OCI-LY1 (cell line): Measurements from ENCODE around the gene DEGS2.

ENCODE experiments used
- H2AFZ ChIP-seq: fragments of 200-600 bp; sonication (generic), shearing (Covaris generic); 2 replicates; pipeline ENCODE4 v1.6.0; 2014; ENCODE audit warnings: antibody characterized with exemption, mild to moderate bottlenecking, low read length
- H3F3A ChIP-seq: fragments of 200-600 bp; sonication (generic), shearing (Covaris generic); 2 replicates; pipeline ENCODE4 v1.6.0; 2014; ENCODE audit warnings: mild to moderate bottlenecking, antibody characterized with exemption, low read length, moderate library complexity; ENCODE audit not compliant: insufficient read depth
- H3K27ac ChIP-seq: fragments of 200-600 bp; sonication (generic); 2 replicates; pipeline ENCODE4 v1.5.1; 2014; ENCODE audit warnings: low read length, mixed run types, mild to moderate bottlenecking, low read depth; ENCODE audit not compliant: poor library complexity, severe bottlenecking
- H3K27me3 ChIP-seq: fragments of 200-600 bp; sonication (generic); 2 replicates; pipeline ENCODE4 v1.6.0; 2014; ENCODE audit warnings: antibody characterized with exemption, mild to moderate bottlenecking, low read length, moderate library complexity; ENCODE audit not compliant: insufficient read depth
- H3K36me3 ChIP-seq: fragments of 200-600 bp; sonication (generic); 2 replicates; pipeline ENCODE4 v1.6.1; 2014; ENCODE audit warnings: mild to moderate bottlenecking, antibody characterized with exemption, low read length, moderate library complexity, mixed read lengths; ENCODE audit not compliant: insufficient read depth
- H3K4me1 ChIP-seq: fragments of 200-600 bp; sonication (generic); 2 replicates; pipeline ENCODE4 v1.5.1; 2014; ENCODE audit warnings: mild to moderate bottlenecking, low read length, moderate library complexity; ENCODE audit not compliant: insufficient read depth, severe bottlenecking
- H3K4me2 ChIP-seq: fragments of 200-600 bp; sonication (generic), shearing (Covaris generic); 2 replicates; pipeline ENCODE4 v1.6.1; 2014; ENCODE audit warnings: low read length
- H3K4me3 ChIP-seq: fragments of 200-600 bp; sonication (generic); 2 replicates; pipeline ENCODE4 v1.5.1; 2014; ENCODE audit warnings: low read length, low read depth, mild to moderate bottlenecking, mixed read lengths; ENCODE audit not compliant: poor library complexity, severe bottlenecking
- H3K79me2 ChIP-seq: fragments of 200-600 bp; shearing (Covaris generic); 2 replicates; pipeline ENCODE4 v1.6.1; 2016; ENCODE audit warnings: mixed run types, low read length, mixed read lengths; ENCODE audit not compliant: insufficient read depth
- H3K9ac ChIP-seq: fragments of 200-600 bp; sonication (generic), shearing (Covaris generic); 2 replicates; pipeline ENCODE4 v1.6.1; 2014; ENCODE audit warnings: mild to moderate bottlenecking, low read length, mixed read lengths
- H3K9me2 ChIP-seq: fragments of 200-600 bp; sonication (generic), shearing (Covaris generic); 2 replicates; pipeline ENCODE4 v1.6.1; 2014; ENCODE audit warnings: low read depth, mild to moderate bottlenecking, low read length, mixed read lengths
- H3K9me3 ChIP-seq: fragments of 200-600 bp; shearing (Covaris generic); 2 replicates; pipeline ENCODE4 v1.6.1; 2014; ENCODE audit warnings: low read length, mixed read lengths
- H4K20me1 ChIP-seq: fragments of 200-600 bp; sonication (generic), shearing (Covaris generic); 2 replicates; pipeline ENCODE4 v1.6.0; 2016; ENCODE audit warnings: mild to moderate bottlenecking, low read length; ENCODE audit not compliant: insufficient read depth
- EZH2 ChIP-seq: fragments of 200-600 bp; sonication (generic), shearing (Covaris generic); IDR thresholded peaks from 2 replicates; pipeline ENCODE4 v1.8.0; 2017; ENCODE audit warnings: borderline replicate concordance, mixed run types, mild to moderate bottlenecking, antibody characterized with exemption, low read length, moderate library complexity, mixed read lengths
- TF ChIP-seq, protein P1 (sequence below): fragments of 200-600 bp; sonication (generic), shearing (Covaris generic); IDR thresholded peaks from 2 replicates; pipeline ENCODE4 v1.5.1; 2017; ENCODE audit warnings: mild to moderate bottlenecking, antibody characterized with exemption, low read length, moderate library complexity, mixed read lengths

Gene DEGS2

GRCh38 chr14:100155756-100156616 lies 3.5 kb downstream of the DEGS2 start:
- Histone ChIP-seq H3K27me3 (no peaks in the 10 kb centered on the region; the same call in 1 of the 2 replicates), H3K4me2 (no peak overlapping the region), H3K9me2 (no peaks in the 10 kb centered on the region), H3K79me2 (no peaks in the 10 kb centered on the region), H3K4me3 (no peak overlapping the region), H4K20me1 (no peaks in the 10 kb centered on the region), H3F3A (no peaks in the 10 kb centered on the region; the same call in 1 of the 2 replicates), H2AFZ (no peak overlapping the region), H3K9me3 (peaks cover 7% of the 10 kb centered on the region; the same call in 1 of the 2 replicates), H3K36me3 (peaks cover 7% of the 10 kb centered on the region; the same call in 1 of the 2 replicates), H3K4me1 (peaks cover 30% of the 10 kb centered on the region), H3K9ac (no peak overlapping the region), H3K27ac (no peak overlapping the region)
- TF ChIP-seq, protein P1, sequence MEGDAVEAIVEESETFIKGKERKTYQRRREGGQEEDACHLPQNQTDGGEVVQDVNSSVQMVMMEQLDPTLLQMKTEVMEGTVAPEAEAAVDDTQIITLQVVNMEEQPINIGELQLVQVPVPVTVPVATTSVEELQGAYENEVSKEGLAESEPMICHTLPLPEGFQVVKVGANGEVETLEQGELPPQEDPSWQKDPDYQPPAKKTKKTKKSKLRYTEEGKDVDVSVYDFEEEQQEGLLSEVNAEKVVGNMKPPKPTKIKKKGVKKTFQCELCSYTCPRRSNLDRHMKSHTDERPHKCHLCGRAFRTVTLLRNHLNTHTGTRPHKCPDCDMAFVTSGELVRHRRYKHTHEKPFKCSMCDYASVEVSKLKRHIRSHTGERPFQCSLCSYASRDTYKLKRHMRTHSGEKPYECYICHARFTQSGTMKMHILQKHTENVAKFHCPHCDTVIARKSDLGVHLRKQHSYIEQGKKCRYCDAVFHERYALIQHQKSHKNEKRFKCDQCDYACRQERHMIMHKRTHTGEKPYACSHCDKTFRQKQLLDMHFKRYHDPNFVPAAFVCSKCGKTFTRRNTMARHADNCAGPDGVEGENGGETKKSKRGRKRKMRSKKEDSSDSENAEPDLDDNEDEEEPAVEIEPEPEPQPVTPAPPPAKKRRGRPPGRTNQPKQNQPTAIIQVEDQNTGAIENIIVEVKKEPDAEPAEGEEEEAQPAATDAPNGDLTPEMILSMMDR, result no peak
- no peak for TF ChIP-seq EZH2

GRCh38 chr14:100155049-100155621 lies 4.3 kb downstream of the DEGS2 start:
- H3K79me2 ChIP-seq, result no peaks in the 10 kb centered on the region
- peaks cover 7% of the 10 kb centered on the region; the same call in 1 of the 2 replicates for H3K9me3 ChIP-seq
- H2AFZ ChIP-seq, result no peak overlapping the region

GRCh38 chr14:100153560-100153959 lies 5.9 kb downstream of the DEGS2 start:
- H3K4me2 ChIP-seq, result no peak overlapping the region
- TF ChIP-seq EZH2, result no peak
- TF ChIP-seq, protein P1, result no peak
- H2AFZ ChIP-seq, result no peak overlapping the region
- no peaks in the 10 kb centered on the region for H3K79me2 ChIP-seq
- H3K4me3 ChIP-seq, result no peak overlapping the region
- H4K20me1 ChIP-seq, result no peaks in the 10 kb centered on the region
- peaks cover 7% of the 10 kb centered on the region; the same call in 1 of the 2 replicates for H3K9me3 ChIP-seq
- H3K9me2 ChIP-seq, result no peaks in the 10 kb centered on the region
- peaks cover 7% of the 10 kb centered on the region; the same call in 1 of the 2 replicates for H3K36me3 ChIP-seq
- H3F3A ChIP-seq, result no peaks in the 10 kb centered on the region; the same call in 1 of the 2 replicates
- H3K27me3 ChIP-seq, result no peaks in the 10 kb centered on the region; the same call in 1 of the 2 replicates
- H3K27ac ChIP-seq, result no peak overlapping the region
- H3K4me1 ChIP-seq, result peaks cover 21% of the 10 kb centered on the region
- no peak overlapping the region for H3K9ac ChIP-seq

More at GRCh38 chr14:100155049-100155621, 4.3 kb downstream of the DEGS2 start:
- Histone ChIP-seq H4K20me1 (no peaks in the 10 kb centered on the region), H3F3A (no peaks in the 10 kb centered on the region; the same call in 1 of the 2 replicates), H3K4me1 (peaks cover 30% of the 10 kb centered on the region), H3K9ac (no peak overlapping the region), H3K27me3 (no peaks in the 10 kb centered on the region; the same call in 1 of the 2 replicates), H3K9me2 (no peaks in the 10 kb centered on the region), H3K36me3 (peaks cover 7% of the 10 kb centered on the region; the same call in 1 of the 2 replicates), H3K4me2 (no peak overlapping the region), H3K4me3 (no peak overlapping the region), H3K27ac (no peak overlapping the region)
- TF ChIP-seq, protein P1, result peak; percentile 70
- no peak for TF ChIP-seq EZH2
